Lung (tissue), 12 donors: ENCODE results near the gene SSBP3. TPM values are rescaled to one million over a fixed set of nuclear protein-coding genes. Genes with fewer than 3 reads are reported as not detected.

ENCODE experiments used
- ATAC-seq: fragments of 200-7000 bp; cut with Tn5 transposase; one replicate; pipeline ENCODE4 v1.9.1; 2020; ENCODE audit warnings: moderate number of reproducible peaks; ENCODE audit not compliant: insufficient read depth, low FRiP score
- DNase-seq, 3 donors: peaks; one replicate each; pipeline ENCODE4 v3.0.0-alpha.2; 2013 to 2017
- H3K27ac ChIP-seq, 2 donors: one replicate each; pipeline ENCODE4 v1.5.1; 2013; ENCODE audit warnings: mild to moderate bottlenecking in 2 of 2, moderate library complexity in 2 of 2, control low read depth in 1 of 2, inconsistent platforms in 1 of 2, low read depth in 1 of 2, low read length in 1 of 2
- H3K27me3 ChIP-seq, 3 donors: one replicate each; pipeline ENCODE4 v1.5.1; 2013; ENCODE audit warnings: low read length in 2 of 3; ENCODE audit not compliant: control insufficient read depth in 3 of 3, insufficient read depth in 3 of 3
- H3K36me3 ChIP-seq, 4 donors: one replicate each; pipeline ENCODE4 v1.5.1; 2013; ENCODE audit warnings: low read length in 4 of 4, mild to moderate bottlenecking in 1 of 4, moderate library complexity in 1 of 4; ENCODE audit not compliant: control insufficient read depth in 4 of 4, insufficient read depth in 4 of 4
- H3K4me1 ChIP-seq, 5 donors: one replicate each; pipeline ENCODE4 v1.5.1; 2013; ENCODE audit warnings: low read length in 5 of 5, mild to moderate bottlenecking in 2 of 5, moderate library complexity in 1 of 5; ENCODE audit not compliant: control insufficient read depth in 5 of 5, insufficient read depth in 5 of 5
- H3K4me3 ChIP-seq: one replicate; pipeline ENCODE4 v1.5.1; 2013; ENCODE audit warnings: mild to moderate bottlenecking, control low read depth, moderate library complexity
- H3K9ac ChIP-seq, 2 donors: one replicate each; pipeline ENCODE4 v1.5.1; 2013; ENCODE audit warnings: low read length in 2 of 2, control low read depth in 1 of 2; ENCODE audit not compliant: insufficient read depth in 1 of 2
- H3K9me3 ChIP-seq, 4 donors: one replicate each; pipeline ENCODE4 v1.5.1; 2013; ENCODE audit warnings: low read length in 3 of 4, mild to moderate bottlenecking in 1 of 4, moderate library complexity in 1 of 4; ENCODE audit not compliant: control insufficient read depth in 4 of 4, insufficient read depth in 3 of 4
- WGBS, 2 donors: extraction: QIAGEN DNeasy Blood & Tissue Kit; methylation state at CpG; one replicate each; pipeline ENCODE4 v1.1.7; 2013; 5-methylcytosine and 5-hydroxymethylcytosine counted together
- polyA plus RNA-seq, 2 donors: library from polyadenylated mRNA; stranded (reverse); fragments of 200-250 nt; gene quantifications; one replicate each; pipeline ENCODE4 v1.2.1, GENCODE V29; 2013
- total RNA-seq, 2 donors: library from RNA; depleted of rRNA in 1 of 2; stranded (reverse); fragments of >200 nt in 1 of 2; gene quantifications; one replicate each; pipeline ENCODE4 v1.2.1, GENCODE V29; 2014 to 2021
- TF ChIP-seq, protein P1 (sequence below): IDR thresholded peaks from 2 replicates; pipeline ENCODE4 v1.5.1; 2012; ENCODE audit warnings: mild to moderate bottlenecking; ENCODE audit errors: control extremely low read depth, extremely low read depth
- donor health status: control.
- donor health status: control.
- donor health status: Bipolar disorder and iron deficiency.
- donor health status: healthy.
- donor health status: DM: yes; HTN: yes; CAD: no.

The SSBP3 gene
- total and polyA plus RNA-seq, 4 donors: 15.9 to 47.8 (median 34.8) TPM

DNA sequence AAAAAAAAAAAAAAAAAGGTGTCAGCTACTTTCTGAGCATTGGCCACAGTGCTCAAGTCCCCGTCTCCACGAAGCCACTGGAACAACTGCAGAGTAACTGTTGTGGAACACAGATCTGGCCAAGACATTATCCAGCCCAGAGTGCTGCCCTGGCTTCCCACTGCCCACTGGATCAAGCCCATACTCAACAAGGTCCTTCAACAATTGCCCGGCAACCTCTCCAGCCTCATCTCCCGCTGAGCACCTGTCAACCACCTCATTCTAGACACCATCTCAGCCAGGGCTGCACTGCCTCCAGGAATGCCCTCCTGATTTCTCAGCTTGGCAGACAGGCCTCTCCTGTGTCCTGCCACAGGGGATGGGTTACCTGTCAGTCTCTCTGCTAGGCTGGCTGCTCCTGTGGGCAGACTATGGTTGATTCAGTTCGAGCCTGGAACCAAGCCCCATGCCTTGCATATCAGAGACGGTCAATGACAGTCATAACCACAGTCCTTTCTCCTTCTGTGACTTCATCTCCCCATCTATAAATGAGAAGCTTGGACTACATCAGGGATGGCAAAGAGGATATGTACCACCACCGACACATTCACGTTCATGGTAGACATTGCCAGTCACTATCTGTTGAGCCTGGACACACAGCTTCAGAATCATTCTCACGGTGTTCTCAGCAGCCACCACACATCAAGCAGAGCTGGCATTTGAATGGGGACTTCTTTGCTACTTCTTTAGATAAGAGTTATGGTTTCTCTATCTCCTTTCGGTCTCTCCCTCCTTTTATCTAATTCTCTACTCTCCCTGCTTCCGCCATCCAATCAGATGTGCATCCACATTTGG is 129.4 kb downstream of the SSBP3 start:
- ATAC-seq (no peak), DNase-seq (no peak)
- TF ChIP-seq, protein P1, sequence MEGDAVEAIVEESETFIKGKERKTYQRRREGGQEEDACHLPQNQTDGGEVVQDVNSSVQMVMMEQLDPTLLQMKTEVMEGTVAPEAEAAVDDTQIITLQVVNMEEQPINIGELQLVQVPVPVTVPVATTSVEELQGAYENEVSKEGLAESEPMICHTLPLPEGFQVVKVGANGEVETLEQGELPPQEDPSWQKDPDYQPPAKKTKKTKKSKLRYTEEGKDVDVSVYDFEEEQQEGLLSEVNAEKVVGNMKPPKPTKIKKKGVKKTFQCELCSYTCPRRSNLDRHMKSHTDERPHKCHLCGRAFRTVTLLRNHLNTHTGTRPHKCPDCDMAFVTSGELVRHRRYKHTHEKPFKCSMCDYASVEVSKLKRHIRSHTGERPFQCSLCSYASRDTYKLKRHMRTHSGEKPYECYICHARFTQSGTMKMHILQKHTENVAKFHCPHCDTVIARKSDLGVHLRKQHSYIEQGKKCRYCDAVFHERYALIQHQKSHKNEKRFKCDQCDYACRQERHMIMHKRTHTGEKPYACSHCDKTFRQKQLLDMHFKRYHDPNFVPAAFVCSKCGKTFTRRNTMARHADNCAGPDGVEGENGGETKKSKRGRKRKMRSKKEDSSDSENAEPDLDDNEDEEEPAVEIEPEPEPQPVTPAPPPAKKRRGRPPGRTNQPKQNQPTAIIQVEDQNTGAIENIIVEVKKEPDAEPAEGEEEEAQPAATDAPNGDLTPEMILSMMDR: no peak
- peak overlapping the region in 1 of 2 donors; percentile 55 for H3K9ac ChIP-seq
- no peaks in the 10 kb centered on the region for H3K9me3 ChIP-seq
- H3K36me3 ChIP-seq: peaks cover 0 to 11% (median 3%) of the 10 kb centered on the region in 4 donors
- H3K27ac ChIP-seq: peak overlapping the region in 1 of 2 donors; percentile 78
- WGBS, 2 donors: 89% methylated on average over 11 of the region's 11 CpGs
- no peak overlapping the region for H3K4me3 ChIP-seq
- H3K4me1 ChIP-seq: peaks cover 31 to 63% (median 41%) of the 10 kb centered on the region in 5 donors
- H3K27me3 ChIP-seq: no peaks in the 10 kb centered on the region

DNA sequence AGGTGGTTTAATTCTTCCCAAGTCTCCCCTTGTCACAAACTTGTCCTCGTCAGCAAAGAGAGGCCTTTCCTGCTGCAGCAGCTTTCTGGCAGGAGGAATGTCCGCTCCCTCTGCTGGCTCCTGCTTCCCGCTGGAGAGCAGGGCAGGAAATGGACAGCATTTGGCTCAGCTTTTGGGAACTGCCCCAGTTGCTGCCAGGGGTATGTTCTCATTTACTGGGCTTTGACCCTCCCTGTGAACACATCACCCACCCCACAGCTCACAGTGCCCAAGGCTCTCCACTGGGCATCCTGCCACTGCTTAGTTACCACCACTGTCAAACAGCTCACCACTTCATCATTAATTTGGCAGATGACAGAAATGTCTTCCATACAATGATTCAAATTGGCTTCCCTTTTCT is 130.8 kb downstream of the SSBP3 start:
- Histone ChIP-seq H3K27me3 (no peaks in the 10 kb centered on the region), H3K27ac (peak overlapping the region; percentile 3 to 93), H3K9me3 (no peaks in the 10 kb centered on the region), H3K36me3 (peaks cover 0 to 10% (median 3%) of the 10 kb centered on the region in 4 donors), H3K4me3 (no peak overlapping the region), H3K9ac (no peak overlapping the region), H3K4me1 (peaks cover 31 to 63% (median 41%) of the 10 kb centered on the region in 5 donors)
- ATAC-seq: no peak
- TF ChIP-seq, protein P1: no peak
- peak; percentile 85 to 91 (median 87) for DNase-seq
- WGBS, 2 donors: 63 to 64% methylated on average over 3 of the region's 3 CpGs

DNA sequence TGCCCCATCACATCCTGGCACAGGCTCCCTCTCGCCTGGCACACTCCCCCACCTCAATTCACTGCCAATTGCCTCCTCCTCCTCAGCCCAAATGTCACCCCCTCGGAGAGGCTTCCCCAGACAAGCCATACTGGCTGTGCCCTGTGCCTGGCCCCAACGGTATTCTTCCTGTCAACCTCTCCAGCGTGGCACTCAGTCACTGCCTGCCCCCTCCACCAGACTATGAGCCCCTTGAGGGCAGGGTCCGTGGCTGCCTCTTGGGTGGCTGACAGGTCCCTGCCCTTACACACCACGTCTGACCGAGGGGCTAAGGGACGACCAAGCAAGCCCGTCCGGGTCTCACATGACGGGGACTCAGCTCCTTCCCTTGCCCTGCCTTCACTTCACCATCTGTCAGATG is 131.3 kb downstream of the SSBP3 start:
- 61 to 67% methylated on average over 11 of the region's 11 CpGs for WGBS, 2 donors
- peaks cover 31 to 63% (median 41%) of the 10 kb centered on the region in 5 donors for H3K4me1 ChIP-seq
- H3K9ac ChIP-seq: peak overlapping the region in 1 of 2 donors; percentile 14
- no peak overlapping the region for H3K4me3 ChIP-seq
- DNase-seq: no peak
- no peaks in the 10 kb centered on the region for H3K9me3 ChIP-seq
- ATAC-seq: no peak
- peaks cover 0 to 7% (median 2%) of the 10 kb centered on the region in 4 donors for H3K36me3 ChIP-seq
- peak overlapping the region; percentile 26 to 93 for H3K27ac ChIP-seq
- TF ChIP-seq, protein P1: no peak
- H3K27me3 ChIP-seq: no peaks in the 10 kb centered on the region
